ENCODE measurements around the gene POLR3E. TPM values are rescaled to one million over a fixed set of nuclear protein-coding genes. Genes with fewer than 3 reads are reported as not detected.

POLR3E gene
- total RNA-seq, 1 experiment from 2014 or later: 95.2 TPM

DNA sequence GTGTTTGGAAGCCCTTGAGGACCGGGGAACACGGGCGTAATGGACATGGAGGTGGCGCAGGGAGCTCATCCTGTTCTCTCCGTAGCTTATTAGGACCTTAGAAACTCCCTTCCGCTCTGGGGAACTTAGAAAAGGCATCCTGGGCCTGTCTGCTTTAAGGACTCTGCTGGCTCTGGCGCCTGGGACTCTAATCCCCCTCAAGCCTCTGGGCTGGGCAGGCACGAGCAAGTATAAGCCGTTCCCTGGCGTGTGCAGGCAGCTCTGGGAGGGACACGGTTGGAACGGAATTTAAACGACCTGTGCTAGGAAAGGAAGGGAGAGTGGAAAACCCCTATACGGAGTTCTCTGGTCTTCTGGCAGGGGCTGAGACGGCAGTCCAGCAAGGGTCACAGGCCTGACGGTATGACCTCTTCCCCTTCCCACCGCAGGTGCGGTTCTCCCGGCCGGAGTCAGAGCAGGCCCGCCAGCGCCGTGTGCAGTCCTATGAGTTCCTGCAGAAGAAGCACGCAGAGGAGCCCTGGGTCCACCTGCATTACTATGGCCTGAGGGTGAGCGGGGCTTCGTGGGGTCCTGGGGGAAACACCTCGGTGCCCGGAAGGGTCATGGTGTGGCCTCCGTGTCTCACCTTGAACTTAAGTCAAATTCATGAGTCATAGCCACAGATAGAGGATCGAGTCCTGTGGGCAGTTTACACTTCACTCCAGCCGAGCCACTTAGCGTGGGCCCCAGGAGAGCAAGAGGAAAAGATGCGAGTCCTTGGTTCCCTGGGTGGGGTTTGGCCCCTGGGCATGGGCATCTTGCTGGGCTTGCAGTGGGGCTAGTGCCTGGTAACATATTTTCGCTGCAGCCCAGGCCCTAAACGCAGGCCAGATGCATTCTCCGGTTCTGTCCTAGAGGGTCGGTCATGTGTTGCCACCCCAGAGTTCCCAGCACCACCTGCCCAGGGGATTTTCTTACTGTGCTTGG is 17.7 kb downstream of the POLR3E start:
- H3K9me3 Mint-ChIP-seq (ENCODE audit: low read depth, unreplicated experiment): no peaks in the 10 kb centered on the region
- intact Hi-C loops (cut with micrococcal nuclease; ENCODE audit: unreplicated experiment): no loop called here
- H3K4me1 Mint-ChIP-seq (ENCODE audit: low read depth, unreplicated experiment): no peaks in the 10 kb centered on the region
- CTCF ChIA-PET: no interaction called here
- no peak overlapping the region for H3K27ac Mint-ChIP-seq (ENCODE audit: unreplicated experiment)
- no peak overlapping the region for H3K4me3 Mint-ChIP-seq (ENCODE audit: low read depth, unreplicated experiment)
- no TSS peak for BruUV-seq (replicated peaks)
- peaks cover 82% of the 10 kb centered on the region for H3K36me3 Mint-ChIP-seq (ENCODE audit: insufficient read depth, unreplicated experiment)
- TF ChIP-seq, protein P1, sequence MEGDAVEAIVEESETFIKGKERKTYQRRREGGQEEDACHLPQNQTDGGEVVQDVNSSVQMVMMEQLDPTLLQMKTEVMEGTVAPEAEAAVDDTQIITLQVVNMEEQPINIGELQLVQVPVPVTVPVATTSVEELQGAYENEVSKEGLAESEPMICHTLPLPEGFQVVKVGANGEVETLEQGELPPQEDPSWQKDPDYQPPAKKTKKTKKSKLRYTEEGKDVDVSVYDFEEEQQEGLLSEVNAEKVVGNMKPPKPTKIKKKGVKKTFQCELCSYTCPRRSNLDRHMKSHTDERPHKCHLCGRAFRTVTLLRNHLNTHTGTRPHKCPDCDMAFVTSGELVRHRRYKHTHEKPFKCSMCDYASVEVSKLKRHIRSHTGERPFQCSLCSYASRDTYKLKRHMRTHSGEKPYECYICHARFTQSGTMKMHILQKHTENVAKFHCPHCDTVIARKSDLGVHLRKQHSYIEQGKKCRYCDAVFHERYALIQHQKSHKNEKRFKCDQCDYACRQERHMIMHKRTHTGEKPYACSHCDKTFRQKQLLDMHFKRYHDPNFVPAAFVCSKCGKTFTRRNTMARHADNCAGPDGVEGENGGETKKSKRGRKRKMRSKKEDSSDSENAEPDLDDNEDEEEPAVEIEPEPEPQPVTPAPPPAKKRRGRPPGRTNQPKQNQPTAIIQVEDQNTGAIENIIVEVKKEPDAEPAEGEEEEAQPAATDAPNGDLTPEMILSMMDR (IDR thresholded peaks at IDR 0.05; ENCODE audit: unreplicated experiment): no peak
- DNase-seq: no peak
- H3K27me3 Mint-ChIP-seq (ENCODE audit: unreplicated experiment): no peaks in the 10 kb centered on the region

DNA sequence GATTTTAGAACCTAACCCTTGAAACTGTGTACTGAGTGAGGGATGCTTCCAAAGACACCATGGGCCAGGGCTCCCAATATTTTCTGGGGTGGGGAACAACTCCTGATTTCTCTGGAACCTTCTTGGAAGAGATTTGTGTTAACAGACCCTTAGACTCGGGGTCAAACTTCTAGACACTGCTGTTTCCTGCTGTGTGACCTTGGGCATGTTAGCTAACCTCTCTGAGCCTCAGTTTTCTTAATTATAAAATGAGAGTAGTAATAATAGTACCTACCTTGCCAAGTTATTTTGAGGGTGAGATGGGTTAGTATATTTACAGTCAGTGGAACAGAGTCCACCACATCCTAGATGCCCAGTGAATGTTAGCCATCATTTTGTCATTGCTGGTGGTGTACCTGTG is 18.8 kb downstream of the POLR3E start:
- no peak for DNase-seq
- Mint-ChIP-seq H3K9me3 (ENCODE audit: low read depth, unreplicated experiment) (no peaks in the 10 kb centered on the region), H3K27me3 (ENCODE audit: unreplicated experiment) (no peaks in the 10 kb centered on the region), H3K4me1 (ENCODE audit: low read depth, unreplicated experiment) (no peaks in the 10 kb centered on the region), H3K4me3 (ENCODE audit: low read depth, unreplicated experiment) (no peak overlapping the region), H3K27ac (ENCODE audit: unreplicated experiment) (no peak overlapping the region), H3K36me3 (ENCODE audit: insufficient read depth, unreplicated experiment) (peaks cover 92% of the 10 kb centered on the region)
- TF ChIP-seq, protein P1 (IDR thresholded peaks at IDR 0.05; ENCODE audit: unreplicated experiment): no peak
- no TSS peak for BruUV-seq (replicated peaks)
- CTCF ChIA-PET: no interaction called here
- intact Hi-C loops (cut with micrococcal nuclease; ENCODE audit: unreplicated experiment): no loop called here

DNA sequence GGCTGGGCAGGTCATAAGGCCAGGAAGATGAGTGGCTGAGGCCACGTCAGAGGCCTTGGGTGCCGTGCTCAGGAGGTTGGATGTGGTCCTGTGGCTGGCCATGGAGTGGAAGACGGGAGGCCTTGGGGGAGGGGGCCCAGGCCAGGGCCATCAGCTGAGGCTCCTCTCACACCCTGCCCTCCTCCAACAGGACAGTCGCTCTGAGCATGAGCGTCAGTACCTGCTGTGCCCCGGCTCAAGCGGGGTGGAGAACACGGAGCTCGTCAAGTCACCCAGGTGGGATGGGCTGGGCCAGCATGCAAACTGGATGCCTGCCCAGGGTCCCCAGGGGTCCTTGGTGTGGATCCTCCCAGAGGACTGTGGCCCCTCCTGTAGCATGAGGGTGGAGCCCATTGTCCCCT is 19.2 kb downstream of the POLR3E start:
- no peak overlapping the region for H3K4me3 Mint-ChIP-seq (ENCODE audit: low read depth, unreplicated experiment)
- no peak for DNase-seq
- H3K27ac Mint-ChIP-seq (ENCODE audit: unreplicated experiment): no peak overlapping the region
- no peaks in the 10 kb centered on the region for H3K4me1 Mint-ChIP-seq (ENCODE audit: low read depth, unreplicated experiment)
- no peaks in the 10 kb centered on the region for H3K9me3 Mint-ChIP-seq (ENCODE audit: low read depth, unreplicated experiment)
- no TSS peak for BruUV-seq (replicated peaks)
- TF ChIP-seq, protein P1 (IDR thresholded peaks at IDR 0.05; ENCODE audit: unreplicated experiment): no peak
- H3K36me3 Mint-ChIP-seq (ENCODE audit: insufficient read depth, unreplicated experiment): peaks cover 88% of the 10 kb centered on the region
- CTCF ChIA-PET: interaction anchor here (0.5 kb wide), 1 partner anchor 92 kb away, joined by 3 read pairs; no protein-coding TSS in a partner anchor
- no peaks in the 10 kb centered on the region for H3K27me3 Mint-ChIP-seq (ENCODE audit: unreplicated experiment)
- intact Hi-C loops (cut with micrococcal nuclease; ENCODE audit: unreplicated experiment): no loop called here

DNA sequence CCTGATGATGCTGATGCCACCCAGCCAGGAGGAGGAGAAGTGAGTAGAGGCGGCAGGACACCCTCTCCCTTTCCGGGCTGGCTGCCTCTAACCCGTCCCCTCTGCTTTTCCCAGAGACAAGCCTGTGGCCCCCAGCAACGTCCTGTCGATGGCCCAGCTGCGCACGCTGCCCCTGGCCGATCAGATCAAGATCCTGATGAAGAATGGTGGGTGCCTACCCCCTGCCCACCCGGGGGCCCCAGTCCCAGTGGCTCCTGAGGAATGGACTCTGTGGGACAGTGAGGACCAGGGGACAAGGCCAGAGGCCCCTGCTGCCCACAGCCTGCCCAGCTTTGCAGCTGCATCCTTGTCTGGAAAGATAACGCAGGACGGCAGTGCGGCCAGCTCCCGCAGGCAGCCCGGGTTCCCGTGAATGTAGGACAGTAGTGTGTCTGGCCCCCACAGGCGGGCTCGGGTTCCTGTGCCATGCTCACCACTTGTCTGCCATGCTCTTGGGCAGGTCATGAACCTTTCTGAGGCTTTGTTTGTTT is 19.9 kb downstream of the POLR3E start:
- no peak for DNase-seq
- Mint-ChIP-seq H3K4me1 (ENCODE audit: low read depth, unreplicated experiment) (no peaks in the 10 kb centered on the region), H3K27ac (ENCODE audit: unreplicated experiment) (no peak overlapping the region), H3K4me3 (ENCODE audit: low read depth, unreplicated experiment) (no peak overlapping the region), H3K36me3 (ENCODE audit: insufficient read depth, unreplicated experiment) (peaks cover 85% of the 10 kb centered on the region), H3K9me3 (ENCODE audit: low read depth, unreplicated experiment) (no peaks in the 10 kb centered on the region), H3K27me3 (ENCODE audit: unreplicated experiment) (no peaks in the 10 kb centered on the region)
- TF ChIP-seq, protein P1 (IDR thresholded peaks at IDR 0.05; ENCODE audit: unreplicated experiment): no peak
- intact Hi-C loops (cut with micrococcal nuclease; ENCODE audit: unreplicated experiment): no loop called here
- no TSS peak for BruUV-seq (replicated peaks)
- CTCF ChIA-PET: interaction anchor here (0.5 kb wide), 1 partner anchor 91 kb away, joined by 3 read pairs; no protein-coding TSS in a partner anchor

Data from Calu3 (cell line).